Measurements from ENCODE around the gene WIPF3. TPM values are rescaled to one million over a fixed set of nuclear protein-coding genes. Genes with fewer than 3 reads are reported as not detected.
A peak's percentile ranks its signal among the peaks of the same experiment; 100 is the strongest.

Gene WIPF3
- total and polyA plus RNA-seq, 2 donors (not counting 1 experiment from before 2014, with no cell fraction given): not detected

GRCh38 chr7:29955799-29956486, 149.6 kb downstream of the WIPF3 start:
- H3K27ac ChIP-seq (ENCODE audit: low read length in 2 of 2): peak overlapping the region in 1 of 2 donors; percentile 34
- DNase-seq (peak; percentile 42), ATAC-seq (ENCODE audit: low read depth) (peak; percentile 77)
- no peak overlapping the region for H3K4me3 ChIP-seq (ENCODE audit: control extremely low read depth in 1 of 5, extremely low read depth in 1 of 5, insufficient read depth in 1 of 5, low read depth in 2 of 5, low read length in 4 of 5)
- peak overlapping the region; percentile 16 for H2AFZ ChIP-seq (ENCODE audit: insufficient read depth, low read depth, low read length, poor library complexity, severe bottlenecking)
- peak overlapping the region; percentile 67 for H3K27ac Mint-ChIP-seq
- peak overlapping the region; percentile 14 for H3K9ac ChIP-seq (ENCODE audit: low read length)
- peak overlapping the region; percentile 49 for H3K4me2 ChIP-seq (replicated peaks; ENCODE audit: low read depth, low read length, poor library complexity, severe bottlenecking)
- peaks cover 2 to 10% of the 10 kb centered on the region in 2 experiments for H3K36me3 ChIP-seq (replicated peaks in 1 of 2; ENCODE audit: control extremely low read depth in 1 of 2, control insufficient read depth in 1 of 2, extremely low read depth in 1 of 2, insufficient read depth in 2 of 2, low read length in 1 of 2)
- peak overlapping the region; percentile 46 for H3K4me3 Mint-ChIP-seq
- ChIA-PET CTCF (interaction anchor here (0.7 to 5.4 kb wide), 7 partner anchors 13 to 119 kb away, joined by 3 to 48 read pairs (median 5); no protein-coding TSS in a partner anchor), POLR2A (no interaction called here)
- peaks cover 32% of the 10 kb centered on the region for H3K4me1 Mint-ChIP-seq
- no peaks in the 10 kb centered on the region for H3K27me3 ChIP-seq (replicated peaks in 1 of 4; ENCODE audit: control extremely low read depth in 1 of 4, control insufficient read depth in 3 of 4, insufficient read depth in 4 of 4, low read length in 3 of 4)
- peaks cover 5% of the 10 kb centered on the region for H4K20me1 ChIP-seq (ENCODE audit: control insufficient read depth, insufficient read depth, low read length, poor library complexity, severe bottlenecking)
- peaks cover 0 to 4% (median 0%) of the 10 kb centered on the region in 3 donors for H3K9me3 ChIP-seq (ENCODE audit: control extremely low read depth in 1 of 3, control insufficient read depth in 2 of 3, insufficient read depth in 1 of 3, low read length in 2 of 3)
- no peak for TF ChIP-seq EZH2 (IDR thresholded peaks at IDR 0.05; ENCODE audit: borderline replicate concordance, insufficient read depth, low read depth, low read length, poor library complexity, severe bottlenecking)
- TF ChIP-seq, protein P1, sequence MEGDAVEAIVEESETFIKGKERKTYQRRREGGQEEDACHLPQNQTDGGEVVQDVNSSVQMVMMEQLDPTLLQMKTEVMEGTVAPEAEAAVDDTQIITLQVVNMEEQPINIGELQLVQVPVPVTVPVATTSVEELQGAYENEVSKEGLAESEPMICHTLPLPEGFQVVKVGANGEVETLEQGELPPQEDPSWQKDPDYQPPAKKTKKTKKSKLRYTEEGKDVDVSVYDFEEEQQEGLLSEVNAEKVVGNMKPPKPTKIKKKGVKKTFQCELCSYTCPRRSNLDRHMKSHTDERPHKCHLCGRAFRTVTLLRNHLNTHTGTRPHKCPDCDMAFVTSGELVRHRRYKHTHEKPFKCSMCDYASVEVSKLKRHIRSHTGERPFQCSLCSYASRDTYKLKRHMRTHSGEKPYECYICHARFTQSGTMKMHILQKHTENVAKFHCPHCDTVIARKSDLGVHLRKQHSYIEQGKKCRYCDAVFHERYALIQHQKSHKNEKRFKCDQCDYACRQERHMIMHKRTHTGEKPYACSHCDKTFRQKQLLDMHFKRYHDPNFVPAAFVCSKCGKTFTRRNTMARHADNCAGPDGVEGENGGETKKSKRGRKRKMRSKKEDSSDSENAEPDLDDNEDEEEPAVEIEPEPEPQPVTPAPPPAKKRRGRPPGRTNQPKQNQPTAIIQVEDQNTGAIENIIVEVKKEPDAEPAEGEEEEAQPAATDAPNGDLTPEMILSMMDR (IDR thresholded peaks at IDR 0.05): no peak
- H3K9me3 Mint-ChIP-seq (ENCODE audit: insufficient read depth): no peaks in the 10 kb centered on the region
- H3K4me1 ChIP-seq (ENCODE audit: control insufficient read depth in 2 of 2, insufficient read depth in 2 of 2, low read length in 2 of 2): peaks cover 14 to 20% of the 10 kb centered on the region in 2 donors
- H3K79me2 ChIP-seq (ENCODE audit: control insufficient read depth, insufficient read depth, low read length): no peaks in the 10 kb centered on the region
- H3K27me3 Mint-ChIP-seq: no peaks in the 10 kb centered on the region
- WGBS (ENCODE audit: insufficient coverage): 4% methylated on average over 4 of the region's 8 CpGs
- intact Hi-C loops (cut with micrococcal nuclease): loop anchor here (2.0 kb wide), 1 partner anchor 107 kb away; no protein-coding TSS in a partner anchor

GRCh38 chr7:29956487-29956836, 150.2 kb downstream of the WIPF3 start:
- Histone ChIP-seq H3K79me2 (ENCODE audit: control insufficient read depth, insufficient read depth, low read length) (no peaks in the 10 kb centered on the region), H3K27ac (ENCODE audit: low read length in 2 of 2) (peak overlapping the region in 1 of 2 donors; percentile 34), H3K27me3 (replicated peaks in 1 of 4; ENCODE audit: control extremely low read depth in 1 of 4, control insufficient read depth in 3 of 4, insufficient read depth in 4 of 4, low read length in 3 of 4) (no peaks in the 10 kb centered on the region), H4K20me1 (ENCODE audit: control insufficient read depth, insufficient read depth, low read length, poor library complexity, severe bottlenecking) (peaks cover 5% of the 10 kb centered on the region), H2AFZ (ENCODE audit: insufficient read depth, low read depth, low read length, poor library complexity, severe bottlenecking) (peak overlapping the region; percentile 16), H3K4me3 (ENCODE audit: control extremely low read depth in 1 of 5, extremely low read depth in 1 of 5, insufficient read depth in 1 of 5, low read depth in 2 of 5, low read length in 4 of 5) (no peak overlapping the region), H3K9me3 (ENCODE audit: control extremely low read depth in 1 of 3, control insufficient read depth in 2 of 3, insufficient read depth in 1 of 3, low read length in 2 of 3) (no peaks in the 10 kb centered on the region), H3K4me1 (ENCODE audit: control insufficient read depth in 2 of 2, insufficient read depth in 2 of 2, low read length in 2 of 2) (peaks cover 14 to 20% of the 10 kb centered on the region in 2 donors), H3K9ac (ENCODE audit: low read length) (peak overlapping the region; percentile 14), H3K4me2 (replicated peaks; ENCODE audit: low read depth, low read length, poor library complexity, severe bottlenecking) (peak overlapping the region; percentile 49), H3K36me3 (replicated peaks in 1 of 2; ENCODE audit: control extremely low read depth in 1 of 2, control insufficient read depth in 1 of 2, extremely low read depth in 1 of 2, insufficient read depth in 2 of 2, low read length in 1 of 2) (peaks cover 2 to 5% of the 10 kb centered on the region in 2 experiments)
- intact Hi-C loops (cut with micrococcal nuclease): loop anchor here (2.0 kb wide), 1 partner anchor 106 kb away; no protein-coding TSS in a partner anchor
- H3K27me3 Mint-ChIP-seq: no peaks in the 10 kb centered on the region
- H3K4me1 Mint-ChIP-seq: peaks cover 32% of the 10 kb centered on the region
- POLR2A ChIA-PET: no interaction called here
- H3K4me3 Mint-ChIP-seq: peak overlapping the region; percentile 46
- H3K9me3 Mint-ChIP-seq (ENCODE audit: insufficient read depth): no peaks in the 10 kb centered on the region
- peak overlapping the region; percentile 67 for H3K27ac Mint-ChIP-seq
- CTCF ChIA-PET: interaction anchor here (0.8 to 5.4 kb wide), 6 partner anchors 13 to 118 kb away, joined by 3 to 48 read pairs (median 7); no protein-coding TSS in a partner anchor
- ATAC-seq (ENCODE audit: low read depth) (no peak), DNase-seq (no peak)
- TF ChIP-seq EZH2 (IDR thresholded peaks at IDR 0.05; ENCODE audit: borderline replicate concordance, insufficient read depth, low read depth, low read length, poor library complexity, severe bottlenecking): no peak
- TF ChIP-seq, protein P1 (IDR thresholded peaks at IDR 0.05): no peak
- WGBS (ENCODE audit: insufficient coverage): 0% methylated on average over 1 of the region's 3 CpGs
